GM18505 (cell line): Measurements from ENCODE around the gene TMEM255B.
"Not testable (repeated sequence)": the region's sequence is repeated elsewhere in the genome, so short reads cannot be mapped to it uniquely, and the experiment has no call there.

Experiments used
- ATAC-seq: cut with Tn5 transposase; IDR thresholded peaks from one replicate; pipeline ENCODE4 v1.9.1; 2021; ENCODE audit not compliant: unreplicated experiment
- POLR2A ChIP-seq: IDR thresholded peaks from 4 replicates; pipeline ENCODE4 v1.6.1; 2011; ENCODE audit warnings: borderline replicate concordance; ENCODE audit not compliant: insufficient read depth, insufficient read length; ENCODE audit errors: extremely low read depth

TMEM255B gene

GRCh38 chr13:113758651-113759524, at the start of gene TMEM255B:
TMEM255B (plus strand) TSS chr13:113759226; CDS start chr13:113759270, 44 bp downstream.
- peak; percentile 84 for ATAC-seq
- no peak for TF ChIP-seq POLR2A

GRCh38 chr13:113722921-113723320, 36.1 kb upstream of the TMEM255B start:
- ATAC-seq: no peak
- TF ChIP-seq POLR2A: no peak

- no peak for TF ChIP-seq POLR2A
- no peak for ATAC-seq
Observed at GRCh38 chr13:113723410-113724015, 35.5 kb upstream of the TMEM255B start.

- no peak for ATAC-seq
- no peak for TF ChIP-seq POLR2A
Observed at GRCh38 chr13:113724016-113724758, 34.8 kb upstream of the TMEM255B start.

GRCh38 chr13:113724780-113725315, 34.2 kb upstream of the TMEM255B start:
- no peak for TF ChIP-seq POLR2A
- peak; percentile 84 for ATAC-seq

- ATAC-seq: not testable (repeated sequence)
Observed at GRCh38 chr13:113725329-113726105, 33.5 kb upstream of the TMEM255B start.

- ATAC-seq: not testable (repeated sequence)
Observed at GRCh38 chr13:113726106-113726821, 32.8 kb upstream of the TMEM255B start.

- no peak for ATAC-seq
- no peak for TF ChIP-seq POLR2A
Observed at GRCh38 chr13:113726961-113727411, 32.0 kb upstream of the TMEM255B start.

- TF ChIP-seq POLR2A: no peak
- no peak for ATAC-seq
Observed at GRCh38 chr13:113728571-113729054, 30.4 kb upstream of the TMEM255B start.

- ATAC-seq: no peak
- TF ChIP-seq POLR2A: no peak
Observed at GRCh38 chr13:113729187-113730019, 29.6 kb upstream of the TMEM255B start.

- TF ChIP-seq POLR2A: no peak
- ATAC-seq: no peak
Observed at GRCh38 chr13:113730258-113730691, 28.8 kb upstream of the TMEM255B start.
